HEK293 (cell line): ENCODE results near the gene ALLC.

ENCODE experiments used
- CTCF ChIA-PET: fragments of 350-600 bp; formaldehyde crosslinking; extraction: SDS; loops from one replicate; lab custom pipeline; 2021; ENCODE audit warnings: antibody characterized with exemption; lab: Yijun Ruan, JAX
- POLR2A ChIA-PET: fragments of 300-600 bp; formaldehyde crosslinking; extraction: SDS; loops from one replicate; lab custom pipeline; 2020; ENCODE audit warnings: antibody characterized with exemption, inconsistent platforms; lab: Yijun Ruan, JAX
- H3K27ac ChIP-seq: fragments of 200-500 bp; sonication (Bioruptor generic); 2 replicates; pipeline ENCODE4 v1.5.1; 2014; ENCODE audit warnings: low read depth, low read length, control low read depth, inconsistent platforms; ENCODE audit errors: extremely low read depth
- H3K36me3 ChIP-seq, 2 experiments: fragments of 200-500 bp in 1 of 2; sonication (Bioruptor generic) in 1 of 2; 1 replicate in 1 of 2; 2 replicates in 1 of 2; pipeline ENCODE4 v1.5.1; 2014 to 2017; ENCODE audit warnings: inconsistent platforms in 2 of 2, low read length in 2 of 2; ENCODE audit not compliant: control insufficient read depth in 2 of 2, insufficient read depth in 1 of 2
- H3K4me1 ChIP-seq: fragments of 200-500 bp; sonication (Bioruptor generic); 2 replicates; pipeline ENCODE4 v1.5.1; 2014; ENCODE audit warnings: mild to moderate bottlenecking, low read length, inconsistent platforms; ENCODE audit not compliant: control insufficient read depth, insufficient read depth
- H3K4me3 ChIP-seq: 2 replicates; pipeline ENCODE4 v1.5.1; 2011; ENCODE audit warnings: low read depth, mild to moderate bottlenecking, control low read depth, low read length, moderate library complexity
- H3K9me3 ChIP-seq: fragments of 200-500 bp; sonication (Bioruptor generic); 2 replicates; pipeline ENCODE4 v1.5.1; 2014; ENCODE audit warnings: low read depth, low read length, inconsistent platforms; ENCODE audit not compliant: control insufficient read depth, insufficient read depth
- BCL11A ChIP-seq: fragments of 450-650 bp; formaldehyde crosslinking; IDR thresholded peaks from 2 replicates; pipeline ENCODE4 v1.5.1; 2016; ENCODE audit warnings: low read depth, missing biosample characterization, missing genetic modification characterization
- HOXC10 ChIP-seq: sonication (generic); formaldehyde crosslinking; IDR thresholded peaks from 2 replicates; pipeline ENCODE4 v1.8.1; 2023; ENCODE audit warnings: mild to moderate bottlenecking, missing genetic modification reagents
- ZBTB48 ChIP-seq: fragments of 450-650 bp; formaldehyde crosslinking; IDR thresholded peaks from 2 replicates; pipeline ENCODE4 v1.5.1; 2016; ENCODE audit warnings: missing biosample characterization, missing genetic modification characterization
- ZNF19 ChIP-seq: fragments of 450-650 bp; formaldehyde crosslinking; IDR thresholded peaks from 2 replicates; pipeline ENCODE4; 2016; ENCODE audit warnings: missing biosample characterization, missing genetic modification characterization, low read depth
- ZNF292 ChIP-seq: fragments of 450-650 bp; formaldehyde crosslinking; IDR thresholded peaks from 2 replicates; pipeline ENCODE4 v1.5.1; 2016; ENCODE audit warnings: low read depth, missing biosample characterization, missing genetic modification characterization, borderline replicate concordance
- ZNF354C ChIP-seq: fragments of 450-650 bp; formaldehyde crosslinking; IDR thresholded peaks from 2 replicates; pipeline ENCODE4 v1.5.1; 2016; ENCODE audit warnings: missing biosample characterization, missing genetic modification characterization, low read depth, borderline replicate concordance
- ZNF366 ChIP-seq: fragments of 450-650 bp; formaldehyde crosslinking; conservative IDR thresholded peaks from 2 replicates; pipeline ENCODE4 v1.5.1; 2016; ENCODE audit warnings: missing biosample characterization, missing genetic modification characterization
- ZNF394 ChIP-seq: fragments of 450-650 bp; formaldehyde crosslinking; IDR thresholded peaks from 2 replicates; pipeline ENCODE4 v1.5.1; 2016; ENCODE audit warnings: missing biosample characterization, missing genetic modification characterization, mild to moderate bottlenecking, moderate library complexity, borderline replicate concordance
- ZNF514 ChIP-seq: fragments of 450-650 bp; formaldehyde crosslinking; IDR thresholded peaks from 2 replicates; pipeline ENCODE4 v1.5.1; 2016; ENCODE audit warnings: missing biosample characterization, missing genetic modification characterization
- ZNF548 ChIP-seq: fragments of 450-650 bp; formaldehyde crosslinking; IDR thresholded peaks from 2 replicates; pipeline ENCODE4 v1.5.1; 2016; ENCODE audit warnings: missing biosample characterization, missing genetic modification characterization
- ZNF549 ChIP-seq: fragments of 450-650 bp; IDR thresholded peaks from 2 replicates; pipeline ENCODE4 v1.5.1; 2018; ENCODE audit warnings: missing biosample characterization, missing genetic modification characterization, mild to moderate bottlenecking, inconsistent platforms, moderate library complexity
- ZNF585B ChIP-seq: fragments of 450-650 bp; formaldehyde crosslinking; IDR thresholded peaks from 2 replicates; pipeline ENCODE4 v1.5.1; 2016; ENCODE audit warnings: missing biosample characterization, missing genetic modification characterization
- ZNF600 ChIP-seq: fragments of 450-650 bp; formaldehyde crosslinking; IDR thresholded peaks from 2 replicates; pipeline ENCODE4 v1.5.1; 2016; ENCODE audit warnings: missing biosample characterization, missing genetic modification characterization
- ZNF791 ChIP-seq: fragments of 450-650 bp; formaldehyde crosslinking; IDR thresholded peaks from 2 replicates; pipeline ENCODE4 v1.5.1; 2016; ENCODE audit warnings: missing biosample characterization, missing genetic modification characterization
- ZSCAN16 ChIP-seq: fragments of 450-650 bp; formaldehyde crosslinking; IDR thresholded peaks from 2 replicates; pipeline ENCODE4 v1.5.1; 2016; ENCODE audit warnings: missing biosample characterization, missing genetic modification characterization
- TF ChIP-seq, protein P1 (sequence below): fragments of 450-650 bp; formaldehyde crosslinking; IDR thresholded peaks from 2 replicates; pipeline ENCODE4 v1.5.1; 2016; ENCODE audit warnings: missing biosample characterization, missing genetic modification characterization
- TF ChIP-seq, protein P2 (sequence below): fragments of 450-650 bp; formaldehyde crosslinking; IDR thresholded peaks from 2 replicates; pipeline ENCODE4 v1.5.1; 2017; ENCODE audit warnings: missing biosample characterization, missing genetic modification characterization
- TF ChIP-seq, protein P3 (sequence below): fragments of 450-650 bp; formaldehyde crosslinking; IDR thresholded peaks from 2 replicates; pipeline ENCODE4 v1.5.1; 2016; ENCODE audit warnings: missing biosample characterization, missing genetic modification characterization
- TF ChIP-seq, protein P4 (sequence below): fragments of 450-650 bp; formaldehyde crosslinking; IDR thresholded peaks from 2 replicates; pipeline ENCODE4 v1.5.1; 2017; ENCODE audit warnings: missing biosample characterization, missing genetic modification characterization

The ALLC gene

DNA sequence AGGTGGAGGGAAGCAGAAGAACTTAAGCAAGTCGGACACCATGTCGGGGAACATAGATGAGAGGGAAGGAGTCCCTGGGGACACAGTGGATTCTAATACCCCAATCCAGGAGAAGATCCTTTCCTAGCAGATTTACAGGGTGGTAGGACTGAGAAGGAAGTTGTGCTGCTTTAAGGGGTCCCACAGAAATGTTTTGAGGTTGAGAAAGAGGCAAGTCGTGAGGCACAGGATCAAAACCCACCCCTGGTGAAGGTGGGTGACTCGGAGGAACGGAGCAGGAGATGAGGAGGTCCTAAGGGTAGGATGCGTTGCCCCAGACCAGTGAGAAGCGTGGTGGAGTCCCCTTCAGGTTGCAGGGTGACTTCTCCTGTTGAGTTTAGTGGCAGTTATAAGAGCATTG, 78.1 kb downstream of the ALLC start:
- CTCF ChIA-PET: interaction anchor here (1.4 kb wide), 1 partner anchor 44 kb away, joined by 3 read pairs; no protein-coding TSS in a partner anchor
- Histone ChIP-seq H3K4me3 (no peak overlapping the region), H3K36me3 (no peaks in the 10 kb centered on the region), H3K4me1 (no peaks in the 10 kb centered on the region), H3K27ac (no peak overlapping the region)
- TF ChIP-seq ZNF514 (tag by site-specific recombination): no peak
- TF ChIP-seq ZNF549 (tag by site-specific recombination): no peak
- TF ChIP-seq, all 188 proteins: peak for 0
- no peaks in the 10 kb centered on the region for H3K9me3 ChIP-seq
- POLR2A ChIA-PET: no interaction called here

DNA sequence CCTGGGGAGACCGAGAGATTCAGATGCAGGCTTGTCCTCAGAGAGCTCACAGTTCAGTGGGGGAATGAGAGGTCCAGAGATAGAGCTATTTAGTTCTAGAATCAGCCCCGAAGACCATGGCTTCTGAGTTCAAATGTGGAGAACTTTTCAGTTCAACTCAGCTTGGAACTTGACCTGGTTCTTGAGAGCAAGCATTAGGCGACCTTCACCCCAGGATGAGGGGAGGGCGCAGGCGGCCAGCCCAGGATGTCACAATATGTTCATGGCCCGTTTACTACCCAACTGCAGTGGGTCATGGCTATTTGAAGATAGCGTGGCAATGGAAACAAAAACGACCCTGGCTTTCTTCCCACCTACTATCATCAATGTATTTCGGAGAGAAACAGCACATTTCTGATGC, 79.1 kb downstream of the ALLC start:
- ChIA-PET CTCF (interaction anchor here (1.4 kb wide), 1 partner anchor 43 kb away, joined by 3 read pairs; no protein-coding TSS in a partner anchor), POLR2A (no interaction called here)
- TF ChIP-seq, protein P1, sequence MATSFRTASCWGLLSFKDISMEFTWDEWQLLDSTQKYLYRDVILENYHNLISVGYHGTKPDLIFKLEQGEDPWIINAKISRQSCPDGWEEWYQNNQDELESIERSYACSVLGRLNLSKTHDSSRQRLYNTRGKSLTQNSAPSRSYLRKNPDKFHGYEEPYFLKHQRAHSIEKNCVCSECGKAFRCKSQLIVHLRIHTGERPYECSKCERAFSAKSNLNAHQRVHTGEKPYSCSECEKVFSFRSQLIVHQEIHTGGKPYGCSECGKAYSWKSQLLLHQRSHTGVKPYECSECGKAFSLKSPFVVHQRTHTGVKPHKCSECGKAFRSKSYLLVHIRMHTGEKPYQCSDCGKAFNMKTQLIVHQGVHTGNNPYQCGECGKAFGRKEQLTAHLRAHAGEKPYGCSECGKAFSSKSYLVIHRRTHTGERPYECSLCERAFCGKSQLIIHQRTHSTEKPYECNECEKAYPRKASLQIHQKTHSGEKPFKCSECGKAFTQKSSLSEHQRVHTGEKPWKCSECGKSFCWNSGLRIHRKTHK: no peak
- TF ChIP-seq ZNF354C (tag by site-specific recombination): no peak
- TF ChIP-seq, protein P2, sequence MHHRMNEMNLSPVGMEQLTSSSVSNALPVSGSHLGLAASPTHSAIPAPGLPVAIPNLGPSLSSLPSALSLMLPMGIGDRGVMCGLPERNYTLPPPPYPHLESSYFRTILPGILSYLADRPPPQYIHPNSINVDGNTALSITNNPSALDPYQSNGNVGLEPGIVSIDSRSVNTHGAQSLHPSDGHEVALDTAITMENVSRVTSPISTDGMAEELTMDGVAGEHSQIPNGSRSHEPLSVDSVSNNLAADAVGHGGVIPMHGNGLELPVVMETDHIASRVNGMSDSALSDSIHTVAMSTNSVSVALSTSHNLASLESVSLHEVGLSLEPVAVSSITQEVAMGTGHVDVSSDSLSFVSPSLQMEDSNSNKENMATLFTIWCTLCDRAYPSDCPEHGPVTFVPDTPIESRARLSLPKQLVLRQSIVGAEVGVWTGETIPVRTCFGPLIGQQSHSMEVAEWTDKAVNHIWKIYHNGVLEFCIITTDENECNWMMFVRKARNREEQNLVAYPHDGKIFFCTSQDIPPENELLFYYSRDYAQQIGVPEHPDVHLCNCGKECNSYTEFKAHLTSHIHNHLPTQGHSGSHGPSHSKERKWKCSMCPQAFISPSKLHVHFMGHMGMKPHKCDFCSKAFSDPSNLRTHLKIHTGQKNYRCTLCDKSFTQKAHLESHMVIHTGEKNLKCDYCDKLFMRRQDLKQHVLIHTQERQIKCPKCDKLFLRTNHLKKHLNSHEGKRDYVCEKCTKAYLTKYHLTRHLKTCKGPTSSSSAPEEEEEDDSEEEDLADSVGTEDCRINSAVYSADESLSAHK: no peak
- no peak for TF ChIP-seq ZNF394
- TF ChIP-seq ZNF585B (tag by site-specific recombination): no peak
- TF ChIP-seq, protein P3, sequence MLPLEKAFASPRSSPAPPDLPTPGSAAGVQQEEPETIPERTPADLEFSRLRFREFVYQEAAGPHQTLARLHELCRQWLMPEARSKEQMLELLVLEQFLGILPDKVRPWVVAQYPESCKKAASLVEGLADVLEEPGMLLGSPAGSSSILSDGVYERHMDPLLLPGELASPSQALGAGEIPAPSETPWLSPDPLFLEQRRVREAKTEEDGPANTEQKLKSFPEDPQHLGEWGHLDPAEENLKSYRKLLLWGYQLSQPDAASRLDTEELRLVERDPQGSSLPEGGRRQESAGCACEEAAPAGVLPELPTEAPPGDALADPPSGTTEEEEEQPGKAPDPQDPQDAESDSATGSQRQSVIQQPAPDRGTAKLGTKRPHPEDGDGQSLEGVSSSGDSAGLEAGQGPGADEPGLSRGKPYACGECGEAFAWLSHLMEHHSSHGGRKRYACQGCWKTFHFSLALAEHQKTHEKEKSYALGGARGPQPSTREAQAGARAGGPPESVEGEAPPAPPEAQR (tag by site-specific recombination): no peak
- no peak for TF ChIP-seq ZNF366 (tag by site-specific recombination)
- no peak for TF ChIP-seq ZNF548 (tag by site-specific recombination)
- TF ChIP-seq, protein P4, sequence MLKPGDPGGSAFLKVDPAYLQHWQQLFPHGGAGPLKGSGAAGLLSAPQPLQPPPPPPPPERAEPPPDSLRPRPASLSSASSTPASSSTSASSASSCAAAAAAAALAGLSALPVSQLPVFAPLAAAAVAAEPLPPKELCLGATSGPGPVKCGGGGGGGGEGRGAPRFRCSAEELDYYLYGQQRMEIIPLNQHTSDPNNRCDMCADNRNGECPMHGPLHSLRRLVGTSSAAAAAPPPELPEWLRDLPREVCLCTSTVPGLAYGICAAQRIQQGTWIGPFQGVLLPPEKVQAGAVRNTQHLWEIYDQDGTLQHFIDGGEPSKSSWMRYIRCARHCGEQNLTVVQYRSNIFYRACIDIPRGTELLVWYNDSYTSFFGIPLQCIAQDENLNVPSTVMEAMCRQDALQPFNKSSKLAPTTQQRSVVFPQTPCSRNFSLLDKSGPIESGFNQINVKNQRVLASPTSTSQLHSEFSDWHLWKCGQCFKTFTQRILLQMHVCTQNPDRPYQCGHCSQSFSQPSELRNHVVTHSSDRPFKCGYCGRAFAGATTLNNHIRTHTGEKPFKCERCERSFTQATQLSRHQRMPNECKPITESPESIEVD (tag by site-specific recombination): no peak
- no peak for TF ChIP-seq ZNF292 (tag by site-specific recombination)
- TF ChIP-seq BCL11A: no peak
- no peak for TF ChIP-seq ZNF600 (tag by site-specific recombination)
- no peak for TF ChIP-seq ZNF19 (tag by site-specific recombination)
- TF ChIP-seq ZSCAN16 (tag by site-specific recombination): no peak
- TF ChIP-seq HOXC10 (CRISPR knock-in tag): no peak
- no peak for TF ChIP-seq ZBTB48 (tag by site-specific recombination)
- no peak for TF ChIP-seq ZNF791 (tag by site-specific recombination)
- TF ChIP-seq, all 188 proteins: peak for 0
- Histone ChIP-seq H3K9me3 (no peaks in the 10 kb centered on the region), H3K4me3 (no peak overlapping the region), H3K4me1 (no peaks in the 10 kb centered on the region), H3K36me3 (no peaks in the 10 kb centered on the region), H3K27ac (no peak overlapping the region)
